Endodermal cell (in vitro differentiated cells): Measurements from ENCODE around the gene NPHS1. TPM values are rescaled to one million over a fixed set of nuclear protein-coding genes. Genes with fewer than 3 reads are reported as not detected.

Experiments used
- DNase-seq: peaks from one replicate; pipeline ENCODE4 v3.0.0-alpha.2; 2017
- H3K27ac ChIP-seq: 2 replicates; pipeline ENCODE4 v1.5.1; 2013; ENCODE audit warnings: mild to moderate bottlenecking, low read depth, low read length, moderate library complexity
- H3K27me3 ChIP-seq: 2 replicates; pipeline ENCODE4 v1.6.1; 2013; ENCODE audit warnings: mild to moderate bottlenecking, low read length, moderate library complexity; ENCODE audit not compliant: insufficient read depth, control insufficient read depth, poor library complexity, severe bottlenecking
- H3K36me3 ChIP-seq: 2 replicates; pipeline ENCODE4 v1.7.0; 2013; ENCODE audit warnings: mild to moderate bottlenecking, low read length, moderate library complexity; ENCODE audit not compliant: control insufficient read depth, insufficient read depth
- H3K4me1 ChIP-seq: one replicate; pipeline ENCODE4 v1.7.0; 2013; ENCODE audit warnings: low read length; ENCODE audit not compliant: control insufficient read depth, insufficient read depth
- H3K4me3 ChIP-seq: 2 replicates; pipeline ENCODE4 v1.5.1; 2013; ENCODE audit warnings: mild to moderate bottlenecking, low read length, moderate library complexity
- H3K9ac ChIP-seq: 2 replicates; pipeline ENCODE4 v1.6.1; 2013; ENCODE audit warnings: mild to moderate bottlenecking, low read length, moderate library complexity; ENCODE audit not compliant: poor library complexity, severe bottlenecking; ENCODE audit errors: extremely low read depth
- H3K9me3 ChIP-seq: 2 replicates; pipeline ENCODE4 v1.6.1; 2013; ENCODE audit warnings: mild to moderate bottlenecking, low read length, moderate library complexity; ENCODE audit not compliant: control insufficient read depth
- H3K27ac Mint-ChIP-seq: 2 replicates; pipeline ENCODE4 v1.8.0; 2020; ENCODE audit warnings: mixed read lengths
- H3K27me3 Mint-ChIP-seq: 2 replicates; pipeline ENCODE4 v1.8.0; 2021; ENCODE audit warnings: mild to moderate bottlenecking, mixed read lengths; ENCODE audit not compliant: insufficient read depth
- H3K36me3 Mint-ChIP-seq: 2 replicates; pipeline ENCODE4 v1.8.0; 2020; ENCODE audit warnings: low read depth, mixed read lengths
- H3K4me1 Mint-ChIP-seq: 2 replicates; pipeline ENCODE4 v1.8.0; 2020; ENCODE audit warnings: mixed read lengths
- H3K4me3 Mint-ChIP-seq: 2 replicates; pipeline ENCODE4 v1.8.0; 2020; ENCODE audit warnings: mild to moderate bottlenecking, moderate library complexity, mixed read lengths
- H3K9me3 Mint-ChIP-seq: 2 replicates; pipeline ENCODE4 v1.8.0; 2020; ENCODE audit warnings: mild to moderate bottlenecking, mixed read lengths
- WGBS, 2 experiments: methylation state at CpG; one replicate each; pipeline versions ENCODE4 v1.1.5 to v1.1.7; 2013; ENCODE audit warnings: missing lambda C conversion rate in 2 of 2, mixed read lengths in 1 of 2; ENCODE audit not compliant: insufficient coverage in 1 of 2, insufficient read length in 1 of 2; 5-methylcytosine and 5-hydroxymethylcytosine counted together
- total RNA-seq, 2 donors: library from RNA; stranded (reverse); fragmentation: NEBNext Ultra II Directional in 1 of 2; extraction: Animal tissue kit (Norgen Biotek cat#: 25700) in 1 of 2; gene quantifications; 2 replicates in 1 of 2; 3 replicates in 1 of 2; pipeline ENCODE4 v1.2.1, GENCODE V29; 2021
- TF ChIP-seq, protein P1 (sequence below): fragments of 200-600 bp; sonication (generic); conservative IDR thresholded peaks from 2 replicates; pipeline ENCODE4 v1.5.0; 2021; ENCODE audit warnings: antibody characterized with exemption, mild to moderate bottlenecking

The NPHS1 gene
- total RNA-seq, 2 donors from 2014 or later = 0.24 to 0.80 TPM

- H3K9me3 Mint-ChIP-seq = no peaks in the 10 kb centered on the region
- no peaks in the 10 kb centered on the region for H3K9me3 ChIP-seq
- TF ChIP-seq, protein P1, sequence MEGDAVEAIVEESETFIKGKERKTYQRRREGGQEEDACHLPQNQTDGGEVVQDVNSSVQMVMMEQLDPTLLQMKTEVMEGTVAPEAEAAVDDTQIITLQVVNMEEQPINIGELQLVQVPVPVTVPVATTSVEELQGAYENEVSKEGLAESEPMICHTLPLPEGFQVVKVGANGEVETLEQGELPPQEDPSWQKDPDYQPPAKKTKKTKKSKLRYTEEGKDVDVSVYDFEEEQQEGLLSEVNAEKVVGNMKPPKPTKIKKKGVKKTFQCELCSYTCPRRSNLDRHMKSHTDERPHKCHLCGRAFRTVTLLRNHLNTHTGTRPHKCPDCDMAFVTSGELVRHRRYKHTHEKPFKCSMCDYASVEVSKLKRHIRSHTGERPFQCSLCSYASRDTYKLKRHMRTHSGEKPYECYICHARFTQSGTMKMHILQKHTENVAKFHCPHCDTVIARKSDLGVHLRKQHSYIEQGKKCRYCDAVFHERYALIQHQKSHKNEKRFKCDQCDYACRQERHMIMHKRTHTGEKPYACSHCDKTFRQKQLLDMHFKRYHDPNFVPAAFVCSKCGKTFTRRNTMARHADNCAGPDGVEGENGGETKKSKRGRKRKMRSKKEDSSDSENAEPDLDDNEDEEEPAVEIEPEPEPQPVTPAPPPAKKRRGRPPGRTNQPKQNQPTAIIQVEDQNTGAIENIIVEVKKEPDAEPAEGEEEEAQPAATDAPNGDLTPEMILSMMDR = no peak
- peaks cover 3% of the 10 kb centered on the region for H3K27me3 Mint-ChIP-seq
- no peak overlapping the region for H3K27ac Mint-ChIP-seq
- no peak for DNase-seq
- H3K36me3 Mint-ChIP-seq = no peaks in the 10 kb centered on the region
- H3K9ac ChIP-seq = no peak overlapping the region
- no peak overlapping the region for H3K4me3 Mint-ChIP-seq
- H3K4me1 Mint-ChIP-seq = peaks cover 5% of the 10 kb centered on the region
- no peak overlapping the region for H3K27ac ChIP-seq
- WGBS, 2 experiments = 82 to 92% methylated on average over 3 to 12 of the region's 12 CpGs
- no peaks in the 10 kb centered on the region for H3K27me3 ChIP-seq
- H3K4me1 ChIP-seq = no peaks in the 10 kb centered on the region
- no peaks in the 10 kb centered on the region for H3K36me3 ChIP-seq
- H3K4me3 ChIP-seq = no peak overlapping the region
Measured at GRCh38 chr19:35788205-35788960, 63.9 kb downstream of the NPHS1 start.

- peaks cover 7% of the 10 kb centered on the region for H3K4me1 Mint-ChIP-seq
- no peak overlapping the region for H3K27ac Mint-ChIP-seq
- no peak for DNase-seq
- Histone ChIP-seq H3K9me3 (no peaks in the 10 kb centered on the region), H3K9ac (no peak overlapping the region), H3K27ac (no peak overlapping the region), H3K4me1 (no peaks in the 10 kb centered on the region), H3K36me3 (no peaks in the 10 kb centered on the region), H3K4me3 (no peak overlapping the region), H3K27me3 (no peaks in the 10 kb centered on the region)
- H3K4me3 Mint-ChIP-seq = no peak overlapping the region
- TF ChIP-seq, protein P1 = no peak
- no peaks in the 10 kb centered on the region for H3K9me3 Mint-ChIP-seq
- no peaks in the 10 kb centered on the region for H3K36me3 Mint-ChIP-seq
- H3K27me3 Mint-ChIP-seq = peaks cover 3% of the 10 kb centered on the region
- WGBS, 2 experiments = 94 to 100% methylated on average over 3 to 15 of the region's 15 CpGs
Measured at GRCh38 chr19:35787227-35787799, 65.0 kb downstream of the NPHS1 start.

DNA sequence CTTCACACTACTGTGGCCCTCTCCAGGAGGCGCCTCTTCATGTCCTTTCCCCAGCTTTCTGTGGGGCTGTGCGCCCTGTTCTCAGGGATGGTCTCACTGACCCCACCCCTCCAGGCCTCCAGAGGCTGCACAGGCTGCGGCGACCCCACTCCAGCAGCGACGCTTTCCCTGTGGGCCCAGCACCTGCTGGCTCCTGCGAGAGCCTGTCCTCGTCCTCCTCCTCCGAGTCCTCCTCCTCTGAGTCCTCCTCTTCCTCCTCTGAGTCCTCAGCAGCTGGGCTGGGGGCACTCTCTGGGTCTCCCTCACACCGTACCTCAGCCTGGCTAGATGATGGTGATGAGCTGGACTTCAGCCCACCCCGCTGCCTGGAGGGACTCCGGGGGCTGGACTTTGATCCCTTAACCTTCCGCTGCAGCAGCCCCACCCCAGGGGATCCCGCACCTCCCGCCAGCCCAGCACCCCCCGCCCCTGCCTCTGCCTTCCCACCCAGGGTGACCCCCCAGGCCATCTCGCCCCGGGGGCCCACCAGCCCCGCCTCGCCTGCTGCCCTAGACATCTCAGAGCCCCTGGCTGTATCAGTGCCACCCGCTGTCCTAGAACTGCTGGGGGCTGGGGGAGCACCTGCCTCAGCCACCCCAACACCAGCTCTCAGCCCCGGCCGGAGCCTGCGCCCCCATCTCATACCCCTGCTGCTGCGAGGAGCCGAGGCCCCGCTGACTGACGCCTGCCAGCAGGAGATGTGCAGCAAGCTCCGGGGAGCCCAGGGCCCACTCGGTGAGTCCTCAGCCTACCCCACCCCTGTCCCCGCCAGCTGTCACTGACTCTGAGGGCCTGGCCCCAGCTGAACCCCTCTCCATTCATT lies 65.8 kb downstream of the NPHS1 start:
- Histone ChIP-seq H3K36me3 (no peaks in the 10 kb centered on the region), H3K9ac (no peak overlapping the region), H3K27me3 (no peaks in the 10 kb centered on the region), H3K4me3 (no peak overlapping the region), H3K27ac (no peak overlapping the region), H3K4me1 (no peaks in the 10 kb centered on the region), H3K9me3 (no peaks in the 10 kb centered on the region)
- no peaks in the 10 kb centered on the region for H3K9me3 Mint-ChIP-seq
- peaks cover 7% of the 10 kb centered on the region for H3K4me1 Mint-ChIP-seq
- 87 to 92% methylated on average over 10 to 30 of the region's 31 CpGs for WGBS, 2 experiments
- H3K36me3 Mint-ChIP-seq = no peaks in the 10 kb centered on the region
- peaks cover 3% of the 10 kb centered on the region for H3K27me3 Mint-ChIP-seq
- peak overlapping the region; percentile 49 for H3K4me3 Mint-ChIP-seq
- TF ChIP-seq, protein P1 = no peak
- H3K27ac Mint-ChIP-seq = no peak overlapping the region
- DNase-seq = no peak
